Retina (tissue), 1 donor: ENCODE data around the gene RHBG.
A peak's percentile ranks its signal among the peaks of the same experiment; 100 is the strongest.

ENCODE experiments used
- DNase-seq: peaks from one replicate; pipeline ENCODE4 v3.0.0-alpha.2; 2016

Gene RHBG

DNA sequence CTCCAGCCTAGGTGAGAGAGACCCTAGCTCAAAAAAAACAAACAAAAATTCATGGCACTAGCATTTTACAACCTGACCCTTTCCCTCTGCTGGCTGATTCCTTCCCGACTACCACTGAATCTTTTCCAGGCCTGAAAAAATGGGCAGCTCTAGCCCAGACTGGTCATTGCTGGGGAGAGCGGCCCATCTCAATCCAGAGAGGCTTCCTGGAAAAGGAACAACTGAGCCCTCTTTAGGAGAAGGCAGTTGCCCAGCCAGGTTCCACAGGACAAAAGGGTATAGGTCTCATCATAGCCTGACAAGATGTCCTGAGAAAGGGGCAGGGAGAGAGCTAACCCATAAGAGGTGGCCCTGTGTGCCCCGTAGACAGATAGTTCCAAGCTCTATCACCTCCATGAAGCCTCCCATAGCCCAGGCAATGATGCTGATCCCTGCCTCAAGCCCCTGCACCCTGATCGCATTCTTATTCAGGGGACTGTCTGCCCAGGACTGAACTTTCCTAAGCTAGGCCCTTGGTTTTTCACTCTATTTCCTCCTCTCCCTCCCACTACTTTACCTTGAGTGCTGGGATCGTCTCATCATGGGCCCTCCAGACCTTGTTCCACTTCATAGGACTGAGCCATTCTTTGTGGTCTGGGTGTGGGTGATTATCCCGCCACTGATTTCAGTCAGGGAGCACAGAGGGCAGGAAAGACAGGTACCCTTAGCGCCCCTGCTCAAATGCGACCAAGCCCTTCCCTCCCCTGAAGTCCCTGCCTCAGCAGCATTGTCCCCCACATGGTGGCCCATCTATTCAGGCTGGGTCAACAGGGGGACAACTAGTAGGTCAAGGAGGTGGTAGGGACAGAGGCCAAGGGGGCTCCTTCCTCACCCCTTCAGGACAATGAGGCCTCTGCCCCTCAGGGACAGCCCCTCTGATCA is 18.2 kb downstream of the RHBG start:
- no peak for DNase-seq

DNA sequence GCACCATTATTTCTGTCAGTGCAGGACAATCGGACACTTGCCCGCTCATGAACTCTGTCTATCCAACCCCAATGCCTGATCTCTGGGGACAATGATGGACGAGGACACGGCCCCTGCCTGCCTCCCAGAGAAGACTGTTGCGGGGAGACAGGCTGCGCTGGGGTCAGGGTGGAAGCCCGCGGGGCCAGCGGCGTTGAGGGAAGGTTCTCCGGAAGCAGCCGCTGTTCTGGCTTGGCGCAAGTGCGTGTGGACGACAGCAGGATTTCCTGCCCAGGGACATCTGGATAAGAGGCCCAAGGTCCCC is 18.8 kb downstream of the RHBG start:
- DNase-seq: no peak

DNA sequence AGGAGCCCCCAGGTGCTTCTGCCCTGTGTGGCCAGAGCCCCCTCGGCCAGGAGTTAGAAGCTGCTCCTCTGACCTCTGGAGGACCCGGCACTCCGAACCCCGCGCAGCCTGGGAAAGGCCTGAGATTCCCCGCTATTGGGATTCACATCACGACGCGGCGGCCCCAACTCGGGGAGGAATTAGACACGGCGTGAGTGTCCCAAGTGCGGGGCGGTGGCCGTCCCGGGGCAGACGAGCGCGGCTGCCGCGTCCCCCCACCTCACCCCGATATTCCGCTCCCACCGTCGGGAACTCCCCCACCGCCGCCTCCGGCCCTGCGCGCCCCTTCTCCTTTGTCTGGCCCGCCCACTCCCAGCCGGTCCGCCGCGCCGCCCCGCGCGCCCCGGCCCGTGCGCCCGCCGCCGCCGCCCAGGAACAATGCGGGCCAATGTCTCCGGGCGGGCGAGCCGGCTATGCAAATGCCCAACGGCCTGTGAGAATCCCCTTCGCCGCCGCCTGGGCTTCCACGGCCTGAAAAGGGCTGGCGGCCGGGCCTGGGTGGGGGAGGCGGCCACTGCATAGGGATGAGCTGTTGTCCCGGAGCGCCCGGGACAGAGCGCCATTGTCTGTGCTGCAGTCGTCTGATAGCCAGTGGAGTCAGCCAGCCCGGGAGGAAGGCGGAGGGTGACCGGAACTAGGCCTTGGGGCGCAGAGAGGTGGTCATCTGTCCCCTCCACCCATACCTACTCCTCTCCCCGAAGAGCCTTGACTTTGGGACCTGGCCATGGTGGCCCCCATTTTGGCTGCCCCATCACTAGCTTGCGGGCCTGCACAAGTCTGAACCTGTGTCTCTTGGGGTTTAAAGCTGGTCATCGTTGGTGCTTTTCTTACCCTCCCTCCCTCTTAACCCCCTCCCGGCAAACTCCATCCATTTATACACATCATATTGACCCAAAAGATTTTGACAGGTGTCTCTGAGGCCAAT is 19.4 kb downstream of the RHBG start:
- DNase-seq: peak; percentile 71

DNA sequence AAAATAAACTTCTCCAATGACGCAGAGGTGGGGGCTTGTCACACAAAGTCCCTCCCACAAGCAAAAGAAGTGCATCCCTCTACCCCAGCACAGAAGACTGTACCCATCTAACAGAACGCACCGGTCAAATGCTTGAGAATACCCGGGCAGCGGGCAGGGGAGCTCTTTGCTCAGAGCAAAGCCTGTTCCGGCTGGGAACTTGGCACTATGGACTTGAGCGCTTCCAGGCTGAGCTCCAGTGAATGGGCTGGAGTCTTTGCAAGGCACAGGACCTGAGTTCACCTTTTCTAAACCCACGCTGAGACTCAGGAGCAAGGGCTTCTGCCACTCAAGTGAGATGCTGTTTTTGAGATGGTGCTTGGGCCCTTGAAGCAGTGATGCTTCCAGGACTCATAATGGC is 20.3 kb downstream of the RHBG start:
- no peak for DNase-seq

DNA sequence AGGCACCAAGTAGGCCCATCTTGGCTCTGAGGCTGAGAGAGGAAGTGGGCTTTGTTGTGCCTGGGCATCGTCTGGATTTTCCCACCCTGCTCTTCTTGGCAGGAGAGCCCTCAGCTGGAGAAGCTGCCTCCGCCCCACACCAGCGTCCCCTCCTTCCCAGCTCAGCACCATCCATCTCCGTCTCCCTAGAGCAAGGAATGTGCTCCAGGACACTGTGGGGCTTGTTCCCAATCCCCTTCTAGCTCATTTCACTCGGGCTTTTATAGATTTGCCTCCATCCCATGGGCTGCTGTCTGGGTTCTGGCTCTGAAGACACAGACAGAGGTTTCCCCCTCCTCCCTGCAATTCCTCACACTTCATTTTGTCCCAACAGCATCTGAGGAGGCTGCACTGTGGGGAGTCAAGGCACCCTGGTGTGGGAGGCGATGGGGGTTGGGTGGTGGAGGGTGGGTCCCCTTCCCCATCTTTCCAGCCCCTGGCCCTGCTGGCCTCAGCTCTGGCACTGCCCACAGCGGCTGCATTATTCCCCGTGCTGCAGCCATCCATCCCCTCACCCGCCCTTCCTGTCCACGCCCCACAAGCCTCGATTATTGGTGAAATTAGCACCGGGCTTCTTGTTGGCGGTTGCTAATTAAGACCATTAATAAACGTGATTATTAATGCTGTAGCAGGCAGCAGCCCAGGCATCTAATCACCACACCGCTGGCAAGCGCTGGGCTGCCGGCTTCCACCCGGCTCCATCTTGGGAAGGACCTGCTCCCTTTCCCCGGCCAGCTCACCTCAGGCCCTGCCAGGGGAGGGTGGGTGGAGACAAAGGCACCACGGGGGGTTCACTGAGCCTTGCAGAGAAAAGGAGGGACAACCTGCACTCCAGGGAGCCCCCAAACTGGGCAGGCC is 21.7 kb downstream of the RHBG start:
- no peak for DNase-seq

DNA sequence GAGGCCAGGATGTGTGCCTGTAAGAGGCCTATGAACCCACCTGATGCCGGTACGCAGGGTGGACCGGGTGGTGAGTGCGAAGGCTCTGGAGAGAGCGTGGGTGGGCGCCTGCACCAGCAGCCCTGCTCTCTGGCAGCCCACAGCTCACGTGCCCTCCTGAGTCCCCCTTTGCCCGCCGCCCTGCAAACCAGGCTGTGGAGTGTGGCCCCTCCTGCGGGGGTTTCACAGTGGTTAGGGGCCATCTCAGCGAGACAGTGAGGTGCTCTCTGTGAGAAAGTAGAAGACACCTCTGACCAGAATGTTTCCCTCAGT is 22.3 kb downstream of the RHBG start:
- no peak for DNase-seq

DNA sequence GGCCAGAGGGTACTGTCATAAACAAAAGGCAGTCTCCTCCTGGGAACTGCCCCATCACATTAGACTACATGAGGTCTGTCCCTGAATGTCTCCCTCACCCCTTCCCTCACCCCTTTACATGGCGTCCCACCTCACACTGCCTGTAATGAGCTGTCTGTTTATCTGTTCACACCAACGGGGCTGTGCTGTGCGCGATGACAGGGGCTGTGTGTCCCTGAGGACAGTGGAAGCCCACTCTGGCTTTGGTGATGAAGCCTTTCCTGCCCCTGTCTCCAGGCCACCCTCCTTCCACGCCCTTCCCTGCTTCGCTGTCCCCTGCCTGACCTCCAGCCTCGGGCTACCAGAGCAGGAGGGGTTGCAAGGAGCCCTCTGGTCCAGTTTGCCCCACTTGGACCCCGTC is 22.7 kb downstream of the RHBG start:
- DNase-seq: no peak

DNA sequence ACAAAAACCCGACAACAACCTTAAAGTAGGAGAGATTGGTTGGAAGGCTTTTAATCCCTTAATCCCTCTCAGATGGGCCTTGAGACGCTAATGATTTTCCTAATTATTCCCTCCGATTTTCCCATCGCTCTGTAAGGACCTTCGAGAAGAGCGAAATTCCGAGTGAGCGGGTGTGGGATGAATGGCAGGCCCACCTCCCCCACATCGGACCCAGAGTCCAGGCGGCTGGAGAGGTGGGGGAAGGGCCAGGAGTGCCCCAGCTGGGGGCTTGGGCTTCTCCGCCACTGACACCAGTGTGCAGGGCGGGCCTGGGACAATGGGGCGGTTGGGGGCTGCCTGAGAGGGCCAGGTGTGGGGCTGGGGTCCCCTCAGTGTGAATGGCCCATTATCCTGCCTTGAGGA is 23.4 kb downstream of the RHBG start:
- peak; percentile 41 for DNase-seq

DNA sequence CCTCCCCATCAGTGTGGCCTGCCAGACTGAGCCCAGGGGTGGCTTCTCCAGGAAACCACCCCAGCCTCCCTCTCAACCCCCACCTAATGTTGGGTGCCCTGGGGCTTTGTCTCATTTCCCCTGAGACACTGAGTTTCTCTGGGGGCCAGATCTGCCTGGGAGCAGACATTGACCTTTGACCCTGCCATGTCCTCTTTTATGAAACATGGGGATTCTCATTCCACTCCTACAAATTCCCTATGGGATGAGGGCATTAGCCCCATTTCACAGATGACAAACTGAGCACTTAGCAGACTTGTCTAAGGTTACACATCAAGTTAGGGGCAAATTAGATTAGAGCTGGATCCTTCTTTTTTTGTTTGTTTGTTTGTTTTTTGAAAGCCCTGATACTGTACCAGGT is 24.1 kb downstream of the RHBG start:
- no peak for DNase-seq

DNA sequence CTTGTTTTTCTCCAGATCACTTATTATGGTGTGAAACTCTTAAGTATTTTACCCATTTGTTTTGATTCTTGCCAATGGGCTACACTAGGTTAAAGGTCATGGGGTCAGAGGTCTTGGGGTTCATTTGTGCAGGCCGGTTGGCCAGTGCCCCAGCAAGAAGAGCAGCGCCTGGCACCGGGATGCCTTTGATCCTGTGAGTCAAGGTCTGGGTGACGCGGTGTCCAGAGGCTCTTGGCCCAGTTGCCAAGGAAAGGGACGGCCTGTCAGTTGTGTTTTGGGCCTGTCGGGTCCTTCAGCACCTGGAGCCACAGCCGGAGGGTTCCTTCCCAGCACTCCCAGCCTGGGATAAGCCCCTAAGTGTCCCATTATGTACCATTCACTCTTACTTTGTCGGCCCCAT is 25.1 kb downstream of the RHBG start:
- DNase-seq: no peak

DNA sequence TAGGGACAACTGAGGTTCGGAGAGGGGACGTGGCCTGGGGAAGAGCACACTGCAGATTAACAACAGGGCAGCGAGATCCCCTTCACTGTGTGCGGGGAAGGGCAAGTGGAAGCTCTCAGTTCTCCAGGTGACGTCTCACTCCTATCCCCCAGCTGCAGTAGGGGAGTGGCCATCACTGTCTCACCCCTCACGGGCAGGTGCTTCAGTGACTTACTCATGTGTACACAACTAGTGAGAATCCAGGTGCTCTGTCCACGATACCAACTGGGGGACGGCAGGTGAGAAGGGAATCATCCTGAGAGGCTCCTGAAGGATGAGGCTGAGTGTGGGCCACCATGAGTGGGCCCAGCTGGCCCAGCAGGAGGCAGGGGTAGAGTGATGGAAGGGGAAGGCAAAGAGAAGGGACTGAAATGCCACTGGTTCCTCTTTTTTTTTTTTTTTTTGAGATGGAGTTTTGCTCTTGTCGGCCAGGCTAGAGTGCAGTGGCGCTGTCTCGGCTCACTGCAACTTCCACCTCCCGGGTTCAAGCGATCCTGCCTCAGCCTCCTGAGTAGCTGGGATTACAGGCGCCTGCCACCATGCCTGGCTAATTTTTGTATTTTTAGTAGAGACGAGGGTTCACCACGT is 25.9 kb downstream of the RHBG start:
- no peak for DNase-seq

DNA sequence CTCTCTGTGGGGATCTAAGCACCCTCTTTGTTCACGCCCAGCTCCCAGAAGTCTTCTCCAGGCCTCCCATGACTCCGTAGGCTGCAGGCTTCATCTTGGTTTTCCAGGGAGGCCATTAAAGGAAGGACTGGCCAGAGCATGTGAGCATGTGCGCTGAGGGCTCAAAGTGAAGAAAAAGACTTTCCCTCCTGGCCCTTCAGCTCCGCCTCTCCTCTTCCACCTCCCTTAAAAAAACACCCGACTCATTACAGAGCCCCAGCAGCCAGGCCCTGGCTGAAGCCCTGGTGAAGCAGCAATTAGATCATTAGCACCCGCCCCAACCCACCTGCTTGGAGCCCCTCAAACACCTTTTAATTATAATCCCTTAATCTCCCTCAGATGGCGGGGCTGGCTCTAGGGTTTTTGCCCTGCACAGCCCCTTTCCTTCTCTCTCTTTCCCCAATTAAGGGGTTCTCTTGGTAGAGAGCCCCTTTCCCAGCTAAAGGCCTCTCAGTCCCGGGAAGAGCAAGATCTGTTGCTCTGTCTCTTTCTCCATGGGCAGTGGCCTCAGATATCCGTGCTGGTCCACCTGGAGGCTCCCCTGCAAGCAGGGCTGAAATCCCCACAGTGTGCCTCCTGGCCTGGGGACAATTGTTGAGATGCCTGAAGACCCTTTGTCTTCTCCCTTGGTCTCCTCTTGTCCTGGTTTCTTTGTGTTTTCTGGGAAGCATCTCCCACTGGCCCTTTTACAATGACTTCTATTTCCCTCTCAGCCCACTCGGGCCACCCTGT is 30.5 kb downstream of the RHBG start:
- no peak for DNase-seq

DNA sequence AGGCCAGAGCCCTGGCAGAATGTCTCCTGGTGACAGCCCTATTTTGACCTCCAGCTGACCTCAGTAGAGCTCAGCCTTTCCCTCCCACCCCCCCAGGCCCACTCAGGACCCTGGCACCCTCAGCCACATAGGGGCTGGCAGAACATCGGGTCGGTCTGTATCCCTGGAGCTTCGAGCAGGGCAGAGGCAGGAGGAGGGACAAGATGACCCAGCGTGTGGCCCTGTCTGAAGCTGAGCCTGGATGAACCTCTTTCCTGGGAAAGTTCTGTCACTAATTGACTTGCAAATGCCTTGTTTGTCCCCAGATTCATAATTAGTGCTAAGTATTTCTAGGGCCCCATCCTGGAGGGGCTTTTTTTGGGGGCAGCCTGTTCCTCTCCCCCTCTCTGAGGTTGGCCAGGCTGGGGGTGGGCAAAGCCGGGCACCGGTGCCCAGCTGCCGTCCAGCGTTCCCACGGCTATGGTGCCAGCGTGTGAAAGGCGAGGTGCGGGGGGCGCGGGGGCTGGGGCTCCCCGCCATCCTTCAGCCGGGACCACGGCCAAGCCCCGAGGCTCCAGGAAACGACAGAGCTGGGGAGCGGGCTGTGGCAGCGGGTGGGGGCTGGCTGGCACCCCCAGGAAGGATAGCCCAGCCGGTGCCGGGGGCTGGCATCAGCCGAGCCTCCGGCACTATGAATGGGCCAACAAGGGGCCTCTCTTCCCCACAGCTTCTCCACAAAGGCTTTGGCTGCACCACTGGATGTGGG is 31.4 kb downstream of the RHBG start:
- no peak for DNase-seq

DNA sequence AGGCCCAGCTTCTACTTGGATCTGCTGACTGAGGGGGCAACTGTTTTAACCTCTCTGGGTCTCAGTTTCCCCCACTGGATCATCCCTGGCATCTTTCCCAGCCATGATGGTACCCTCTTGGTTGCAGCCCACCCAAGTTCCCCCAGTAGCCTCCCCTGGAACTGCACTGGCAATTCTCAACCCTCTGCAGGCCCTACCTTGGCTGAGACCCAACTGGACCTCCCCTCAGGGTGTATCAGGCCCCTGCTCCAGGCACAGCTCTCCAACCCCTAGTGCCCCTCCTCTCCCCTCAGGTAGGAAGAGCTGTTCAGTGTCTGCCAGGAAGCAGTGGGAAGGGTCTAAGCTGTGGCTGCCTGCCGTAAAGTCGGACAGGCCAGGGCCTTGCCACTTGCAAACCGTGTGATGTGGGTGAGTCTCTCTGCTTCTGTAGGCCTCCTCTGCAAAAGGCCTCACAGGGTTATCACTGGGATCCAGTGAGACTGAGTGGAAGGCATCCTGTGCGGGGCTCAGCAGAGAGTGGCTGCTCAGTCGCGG is 32.1 kb downstream of the RHBG start:
- no peak for DNase-seq

DNA sequence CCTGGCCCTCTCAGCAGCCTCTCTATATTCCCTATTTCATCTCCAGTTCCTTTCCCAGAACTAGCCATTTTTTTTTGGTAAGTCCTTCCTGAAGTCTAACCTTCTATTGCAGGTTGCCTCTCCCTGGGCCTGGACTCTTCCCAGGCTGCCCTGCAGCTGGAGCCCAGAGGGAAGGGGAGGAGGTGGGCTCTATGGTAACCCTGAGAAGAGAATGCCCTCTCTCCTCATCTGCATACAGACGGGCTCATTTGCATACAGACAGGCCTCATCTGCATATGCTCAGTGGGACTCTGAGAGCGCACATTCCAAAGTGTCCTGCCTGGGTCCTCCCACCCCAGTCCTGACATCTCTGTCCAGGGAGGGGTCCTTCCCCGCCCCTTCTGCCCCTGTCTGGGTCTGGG is 32.7 kb downstream of the RHBG start:
- no peak for DNase-seq

DNA sequence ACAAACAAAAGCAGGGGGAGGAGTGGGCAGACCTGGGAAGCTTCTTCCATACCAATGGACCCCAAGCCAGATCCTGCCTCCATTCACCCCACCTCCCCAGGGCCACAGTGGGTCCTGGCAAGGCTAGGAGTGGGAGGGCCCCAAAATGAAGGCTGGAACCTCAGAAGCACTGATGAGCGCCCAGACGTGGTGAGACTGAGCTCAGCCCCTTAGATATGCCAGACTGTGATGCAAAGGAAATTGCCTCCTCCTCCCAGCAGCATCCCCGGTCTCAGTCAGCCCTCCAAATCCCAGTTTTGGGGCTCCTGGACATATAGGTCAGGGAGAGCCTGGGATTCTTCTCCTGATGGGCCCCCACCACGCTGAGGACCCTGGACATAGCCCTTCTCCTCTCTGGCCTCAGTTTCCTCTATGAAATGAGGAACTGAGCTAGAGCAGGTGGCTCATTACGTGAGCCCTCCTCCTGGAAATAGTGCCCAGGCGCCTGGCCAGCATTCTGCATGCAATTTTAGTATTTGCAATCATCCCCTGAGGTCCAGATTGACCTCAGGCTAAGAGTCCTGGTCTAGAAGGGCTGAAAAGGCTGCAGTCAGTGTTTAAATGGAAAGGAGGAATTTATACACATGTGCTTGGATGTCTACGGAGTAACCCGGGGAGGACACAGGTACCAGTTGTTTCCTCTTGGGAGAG is 33.5 kb downstream of the RHBG start:
- DNase-seq: no peak

DNA sequence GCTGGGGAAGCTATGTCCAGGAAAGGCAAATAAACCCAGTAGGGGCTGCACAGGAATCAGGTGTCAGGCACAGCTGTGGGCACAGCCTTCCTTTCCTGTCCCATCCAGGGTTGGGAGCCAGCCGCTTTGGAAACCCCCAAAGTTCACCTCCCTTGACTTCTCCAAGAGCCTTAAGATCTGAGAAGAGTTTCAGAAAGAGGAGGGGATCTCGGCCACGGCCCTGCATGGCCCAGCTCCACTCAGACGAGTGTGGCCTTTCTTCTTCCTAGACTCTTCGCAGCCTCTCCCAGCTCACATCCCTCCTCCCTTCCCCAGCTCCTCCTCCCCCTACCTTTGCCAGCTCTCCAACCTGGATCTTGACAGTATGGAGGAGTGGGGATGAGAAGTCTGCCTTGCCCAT is 36.7 kb downstream of the RHBG start:
- DNase-seq: no peak

DNA sequence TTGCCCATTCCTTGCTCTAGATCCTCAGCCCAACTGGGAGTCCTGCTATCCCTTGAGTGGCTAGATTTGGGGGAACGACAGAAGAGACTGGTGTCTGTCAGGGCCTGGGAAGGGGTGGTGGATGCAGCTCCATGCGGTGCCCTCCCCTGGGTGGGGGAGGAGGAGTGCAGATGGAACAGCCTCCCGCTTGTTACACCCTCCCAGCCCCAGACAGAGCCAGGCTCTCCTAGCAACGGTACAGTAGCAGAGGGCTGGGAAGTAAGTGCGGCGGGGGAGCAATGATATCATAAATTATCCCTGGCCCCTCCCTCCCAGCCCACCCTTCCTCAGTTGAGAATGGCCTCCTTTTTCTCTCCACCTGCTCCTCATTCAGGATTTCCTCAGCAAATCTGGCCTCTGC is 37.2 kb downstream of the RHBG start:
- DNase-seq: no peak

DNA sequence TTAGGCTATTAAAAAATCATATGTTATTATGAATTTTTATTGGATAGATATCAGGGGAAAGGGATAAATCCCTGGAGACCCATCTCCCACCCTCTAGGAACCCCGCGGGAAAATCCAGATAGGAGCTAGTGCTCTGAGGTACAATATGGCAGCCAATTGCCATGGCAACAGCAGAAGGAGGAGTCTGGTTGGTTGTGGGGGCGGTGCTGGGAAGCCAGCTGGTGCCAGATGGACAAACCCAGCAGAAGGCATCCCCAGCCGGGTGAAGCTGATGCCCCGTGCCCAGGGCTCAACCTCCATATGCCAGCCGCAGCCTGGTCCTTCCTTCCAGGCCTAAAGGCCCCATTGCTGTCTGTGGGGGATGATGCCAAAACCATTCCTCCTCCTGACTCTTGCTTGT is 38.3 kb downstream of the RHBG start:
- no peak for DNase-seq

DNA sequence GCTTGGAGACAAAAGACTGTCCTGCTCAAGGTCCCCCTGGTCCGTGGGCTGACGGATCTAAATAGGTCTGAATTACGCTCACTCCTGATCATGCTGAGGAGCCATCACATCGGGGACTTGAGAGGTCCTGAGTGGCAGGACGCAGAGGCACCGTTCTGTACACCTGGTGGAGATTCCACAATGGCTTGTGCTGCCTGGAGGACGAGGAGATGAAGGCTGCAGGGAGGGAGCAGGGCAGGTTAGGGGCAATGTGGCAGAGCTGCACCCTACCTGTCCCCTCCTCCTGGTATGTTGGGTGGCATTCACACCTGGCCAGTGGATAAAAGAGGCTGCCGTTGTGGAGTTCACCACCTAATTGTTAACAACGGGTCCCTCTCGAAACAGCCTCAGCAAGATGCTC is 38.7 kb downstream of the RHBG start:
- DNase-seq: no peak
